ENCODE results near the gene GSG1L. TPM values are rescaled to one million over a fixed set of nuclear protein-coding genes. Genes with fewer than 3 reads are reported as not detected.

GSG1L gene
- total and polyA plus RNA-seq, 4 donors = 0.14 to 1.3 (median 0.24) TPM

DNA sequence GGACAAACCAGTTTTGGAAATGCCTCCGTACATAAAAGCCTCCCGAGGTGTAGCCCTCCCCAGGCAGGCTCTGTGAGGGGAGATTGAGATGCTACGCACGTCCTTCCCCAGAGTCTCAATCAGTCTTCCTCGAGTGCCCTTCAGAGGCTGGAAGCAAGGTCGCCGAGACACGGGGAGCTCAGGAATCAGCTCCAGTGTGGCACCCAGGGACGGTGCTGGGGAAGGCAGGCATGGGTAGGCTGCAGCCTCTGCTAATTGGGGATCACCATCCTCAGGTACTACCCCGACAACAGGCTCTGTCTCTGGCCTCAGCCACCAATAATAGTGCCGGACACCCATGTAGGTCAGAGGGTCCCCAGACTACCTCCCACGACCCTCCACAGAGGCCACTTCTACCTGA is 28.1 kb upstream of the GSG1L start:
- TF ChIP-seq, protein P1, sequence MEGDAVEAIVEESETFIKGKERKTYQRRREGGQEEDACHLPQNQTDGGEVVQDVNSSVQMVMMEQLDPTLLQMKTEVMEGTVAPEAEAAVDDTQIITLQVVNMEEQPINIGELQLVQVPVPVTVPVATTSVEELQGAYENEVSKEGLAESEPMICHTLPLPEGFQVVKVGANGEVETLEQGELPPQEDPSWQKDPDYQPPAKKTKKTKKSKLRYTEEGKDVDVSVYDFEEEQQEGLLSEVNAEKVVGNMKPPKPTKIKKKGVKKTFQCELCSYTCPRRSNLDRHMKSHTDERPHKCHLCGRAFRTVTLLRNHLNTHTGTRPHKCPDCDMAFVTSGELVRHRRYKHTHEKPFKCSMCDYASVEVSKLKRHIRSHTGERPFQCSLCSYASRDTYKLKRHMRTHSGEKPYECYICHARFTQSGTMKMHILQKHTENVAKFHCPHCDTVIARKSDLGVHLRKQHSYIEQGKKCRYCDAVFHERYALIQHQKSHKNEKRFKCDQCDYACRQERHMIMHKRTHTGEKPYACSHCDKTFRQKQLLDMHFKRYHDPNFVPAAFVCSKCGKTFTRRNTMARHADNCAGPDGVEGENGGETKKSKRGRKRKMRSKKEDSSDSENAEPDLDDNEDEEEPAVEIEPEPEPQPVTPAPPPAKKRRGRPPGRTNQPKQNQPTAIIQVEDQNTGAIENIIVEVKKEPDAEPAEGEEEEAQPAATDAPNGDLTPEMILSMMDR (IDR thresholded peaks at IDR 0.05; ENCODE audit: control extremely low read depth, extremely low read depth) = no peak
- H3K4me3 ChIP-seq = no peak overlapping the region
- peaks cover 0 to 2% (median 0%) of the 10 kb centered on the region in 4 donors for H3K9me3 ChIP-seq (ENCODE audit: control insufficient read depth in 4 of 4, insufficient read depth in 3 of 4, low read length in 3 of 4)
- whole genome bisulfite sequencing, 2 donors = 86 to 91% methylated on average over 12 of the region's 12 CpGs
- H3K27ac ChIP-seq (ENCODE audit: low read depth in 1 of 2, low read length in 1 of 2) = no peak overlapping the region
- no peaks in the 10 kb centered on the region for H3K27me3 ChIP-seq (ENCODE audit: control insufficient read depth in 3 of 3, insufficient read depth in 3 of 3, low read length in 2 of 3)
- peaks cover 0 to 1% (median 0%) of the 10 kb centered on the region in 5 donors for H3K4me1 ChIP-seq (ENCODE audit: control insufficient read depth in 5 of 5, insufficient read depth in 5 of 5, low read length in 5 of 5)
- no peak overlapping the region for H3K9ac ChIP-seq (ENCODE audit: insufficient read depth in 1 of 2, low read length in 2 of 2)
- ATAC-seq (ENCODE audit: insufficient read depth, low FRiP score) (no peak), DNase-seq (no peak)
- H3K36me3 ChIP-seq (ENCODE audit: control insufficient read depth in 4 of 4, insufficient read depth in 4 of 4, low read length in 4 of 4) = peaks cover 0 to 4% (median 0%) of the 10 kb centered on the region in 4 donors

DNA sequence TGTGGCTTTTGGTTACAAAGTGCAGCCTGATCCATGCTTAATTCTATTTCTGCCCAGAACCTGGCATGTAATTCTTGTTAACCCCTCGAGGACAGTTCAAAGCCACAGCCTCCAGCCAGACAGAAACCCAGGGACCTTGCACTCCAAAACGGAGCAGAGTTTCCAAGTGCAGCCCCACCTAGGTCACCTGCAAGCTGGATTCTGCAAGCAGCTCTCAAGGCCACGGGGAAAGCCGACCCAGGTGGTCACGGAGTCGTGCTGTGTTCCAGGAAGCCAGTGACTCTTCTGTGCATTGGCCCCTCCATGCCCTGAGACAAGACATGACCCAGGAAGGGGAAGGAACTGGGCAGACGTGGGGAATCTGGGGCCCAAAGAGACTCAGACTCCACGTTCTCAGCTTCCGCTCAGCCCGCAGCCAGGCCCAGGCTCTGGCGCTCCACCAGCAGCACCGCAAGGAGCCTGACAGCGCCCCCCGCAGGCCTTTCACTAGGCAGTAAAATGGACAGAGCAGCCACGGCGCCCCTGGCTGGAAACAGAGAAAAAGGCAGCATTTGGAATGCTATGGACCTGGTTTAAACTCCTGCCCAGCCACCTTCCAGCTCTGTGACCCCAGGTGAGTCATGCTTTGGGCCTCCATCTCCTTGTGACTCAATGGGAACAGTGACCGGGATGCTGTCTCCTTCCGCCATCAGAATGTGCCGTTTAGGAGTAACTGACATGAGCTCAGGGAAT is 27.3 kb upstream of the GSG1L start:
- WGBS, 2 donors = 74 to 80% methylated on average over 19 of the region's 19 CpGs
- H3K27ac ChIP-seq (ENCODE audit: low read depth in 1 of 2, low read length in 1 of 2) = no peak overlapping the region
- no peaks in the 10 kb centered on the region for H3K27me3 ChIP-seq (ENCODE audit: control insufficient read depth in 3 of 3, insufficient read depth in 3 of 3, low read length in 2 of 3)
- H3K4me1 ChIP-seq (ENCODE audit: control insufficient read depth in 5 of 5, insufficient read depth in 5 of 5, low read length in 5 of 5) = peaks cover 0 to 1% (median 0%) of the 10 kb centered on the region in 5 donors
- H3K4me3 ChIP-seq = no peak overlapping the region
- DNase-seq = no peak
- ATAC-seq (ENCODE audit: insufficient read depth, low FRiP score) = no peak
- peaks cover 0 to under 1% (median 0%) of the 10 kb centered on the region in 4 donors for H3K36me3 ChIP-seq (ENCODE audit: control insufficient read depth in 4 of 4, insufficient read depth in 4 of 4, low read length in 4 of 4)
- H3K9me3 ChIP-seq (ENCODE audit: control insufficient read depth in 4 of 4, insufficient read depth in 3 of 4, low read length in 3 of 4) = peaks cover 0 to 2% (median 0%) of the 10 kb centered on the region in 4 donors
- TF ChIP-seq, protein P1 (IDR thresholded peaks at IDR 0.05; ENCODE audit: control extremely low read depth, extremely low read depth) = no peak
- H3K9ac ChIP-seq (ENCODE audit: insufficient read depth in 1 of 2, low read length in 2 of 2) = no peak overlapping the region

DNA sequence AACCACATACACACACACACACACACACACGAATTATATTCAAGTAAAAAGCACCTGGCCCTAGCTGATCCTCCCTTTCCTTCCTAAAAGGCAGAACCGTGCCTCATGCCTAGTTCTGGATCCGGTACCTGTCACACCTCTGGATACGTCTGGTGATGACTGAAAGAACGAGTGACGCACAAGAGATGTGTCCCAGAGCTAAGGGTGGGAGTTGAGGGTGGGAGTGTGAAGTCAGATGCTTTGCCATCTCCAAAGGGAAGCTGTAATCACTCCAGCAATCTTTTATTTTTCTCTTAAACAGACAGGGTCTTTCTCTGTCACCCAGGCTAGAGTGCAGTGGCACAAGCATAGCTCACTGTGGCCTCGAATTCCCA is 26.5 kb upstream of the GSG1L start:
- Histone ChIP-seq H3K9ac (ENCODE audit: insufficient read depth in 1 of 2, low read length in 2 of 2) (no peak overlapping the region), H3K27ac (ENCODE audit: low read depth in 1 of 2, low read length in 1 of 2) (no peak overlapping the region), H3K9me3 (ENCODE audit: control insufficient read depth in 4 of 4, insufficient read depth in 3 of 4, low read length in 3 of 4) (peaks cover 0 to 2% (median 0%) of the 10 kb centered on the region in 4 donors), H3K36me3 (ENCODE audit: control insufficient read depth in 4 of 4, insufficient read depth in 4 of 4, low read length in 4 of 4) (no peaks in the 10 kb centered on the region), H3K27me3 (ENCODE audit: control insufficient read depth in 3 of 3, insufficient read depth in 3 of 3, low read length in 2 of 3) (no peaks in the 10 kb centered on the region), H3K4me3 (no peak overlapping the region), H3K4me1 (ENCODE audit: control insufficient read depth in 5 of 5, insufficient read depth in 5 of 5, low read length in 5 of 5) (peaks cover 0 to 1% (median 0%) of the 10 kb centered on the region in 5 donors)
- 82 to 84% methylated on average over 7 of the region's 7 CpGs for WGBS, 2 donors
- TF ChIP-seq, protein P1 (IDR thresholded peaks at IDR 0.05; ENCODE audit: control extremely low read depth, extremely low read depth) = no peak
- ATAC-seq (ENCODE audit: insufficient read depth, low FRiP score) (no peak), DNase-seq (no peak)
